ENCODE results near the gene GPR4.

Gene GPR4

GRCh38 chr19:45645631-45646344 is 43.8 kb upstream of the GPR4 start:
- H3K27me3 ChIP-seq (ENCODE audit: insufficient read depth, low read length, poor library complexity, severe bottlenecking), result no peaks in the 10 kb centered on the region
- H3K4me2 ChIP-seq (ENCODE audit: low read depth, low read length, poor library complexity, severe bottlenecking), result peak overlapping the region; percentile 84
- no peaks in the 10 kb centered on the region for H3K79me2 ChIP-seq (ENCODE audit: insufficient read depth, low read length)
- H3K4me1 ChIP-seq (ENCODE audit: insufficient read depth, low read length, poor library complexity, severe bottlenecking), result peaks cover 15% of the 10 kb centered on the region
- H3K9ac ChIP-seq (ENCODE audit: low read depth, low read length, poor library complexity, severe bottlenecking), result peak overlapping the region; percentile 61
- peak overlapping the region; percentile 97 for H2AFZ ChIP-seq (ENCODE audit: low read length)
- TF ChIP-seq EZH2phosphoT487 (IDR thresholded peaks at IDR 0.05; ENCODE audit: borderline replicate concordance), result no peak
- no peak for TF ChIP-seq CTCF (conservative IDR thresholded peaks at IDR 0.05; ENCODE audit: low read length)
- H3F3A ChIP-seq (ENCODE audit: low read depth), result peaks cover 5% of the 10 kb centered on the region; the same call in 1 of the 2 replicates
- no peaks in the 10 kb centered on the region for H3K9me2 ChIP-seq (replicated peaks; ENCODE audit: low read depth, low read length)
- H3K9me3 ChIP-seq (ENCODE audit: insufficient read depth, low read depth, low read length), result no peaks in the 10 kb centered on the region
- peak overlapping the region; percentile 73 for H3K4me3 ChIP-seq (ENCODE audit: low read length, poor library complexity, severe bottlenecking)
- H4K20me1 ChIP-seq (ENCODE audit: insufficient read depth, low read length, poor library complexity, severe bottlenecking), result no peaks in the 10 kb centered on the region
- H3K36me3 ChIP-seq (ENCODE audit: insufficient read depth, low read length), result no peaks in the 10 kb centered on the region

GRCh38 chr19:45645068-45645630 is 43.1 kb upstream of the GPR4 start:
- H2AFZ ChIP-seq (ENCODE audit: low read length), result peak overlapping the region; percentile 97; the same call in 1 of the 2 replicates
- H3K4me1 ChIP-seq (ENCODE audit: insufficient read depth, low read length, poor library complexity, severe bottlenecking), result peaks cover 21% of the 10 kb centered on the region
- peak overlapping the region; percentile 73 for H3K4me3 ChIP-seq (ENCODE audit: low read length, poor library complexity, severe bottlenecking)
- no peaks in the 10 kb centered on the region for H3K79me2 ChIP-seq (ENCODE audit: insufficient read depth, low read length)
- peak overlapping the region; percentile 84 for H3K4me2 ChIP-seq (ENCODE audit: low read depth, low read length, poor library complexity, severe bottlenecking)
- H3K36me3 ChIP-seq (ENCODE audit: insufficient read depth, low read length), result no peaks in the 10 kb centered on the region
- no peaks in the 10 kb centered on the region for H3K27me3 ChIP-seq (ENCODE audit: insufficient read depth, low read length, poor library complexity, severe bottlenecking)
- no peaks in the 10 kb centered on the region for H4K20me1 ChIP-seq (ENCODE audit: insufficient read depth, low read length, poor library complexity, severe bottlenecking)
- H3F3A ChIP-seq (ENCODE audit: low read depth), result peaks cover 5% of the 10 kb centered on the region; the same call in 1 of the 2 replicates
- TF ChIP-seq EZH2phosphoT487 (IDR thresholded peaks at IDR 0.05; ENCODE audit: borderline replicate concordance) (no peak), CTCF (conservative IDR thresholded peaks at IDR 0.05; ENCODE audit: low read length) (no peak)
- no peaks in the 10 kb centered on the region for H3K9me2 ChIP-seq (replicated peaks; ENCODE audit: low read depth, low read length)
- H3K9ac ChIP-seq (ENCODE audit: low read depth, low read length, poor library complexity, severe bottlenecking), result no peak overlapping the region
- H3K9me3 ChIP-seq (ENCODE audit: insufficient read depth, low read depth, low read length), result no peaks in the 10 kb centered on the region

GRCh38 chr19:45643927-45644771 is 42.1 kb upstream of the GPR4 start:
- no peaks in the 10 kb centered on the region for H3K9me2 ChIP-seq (replicated peaks; ENCODE audit: low read depth, low read length)
- H3K9ac ChIP-seq (ENCODE audit: low read depth, low read length, poor library complexity, severe bottlenecking), result no peak overlapping the region
- H4K20me1 ChIP-seq (ENCODE audit: insufficient read depth, low read length, poor library complexity, severe bottlenecking), result no peaks in the 10 kb centered on the region
- H3K4me3 ChIP-seq (ENCODE audit: low read length, poor library complexity, severe bottlenecking), result no peak overlapping the region
- TF ChIP-seq EZH2phosphoT487 (IDR thresholded peaks at IDR 0.05; ENCODE audit: borderline replicate concordance), result no peak
- no peak for TF ChIP-seq CTCF (conservative IDR thresholded peaks at IDR 0.05; ENCODE audit: low read length)
- H3K27me3 ChIP-seq (ENCODE audit: insufficient read depth, low read length, poor library complexity, severe bottlenecking), result no peaks in the 10 kb centered on the region
- no peak overlapping the region for H3K4me2 ChIP-seq (ENCODE audit: low read depth, low read length, poor library complexity, severe bottlenecking)
- peaks cover 5% of the 10 kb centered on the region; the same call in 1 of the 2 replicates for H3F3A ChIP-seq (ENCODE audit: low read depth)
- no peaks in the 10 kb centered on the region for H3K79me2 ChIP-seq (ENCODE audit: insufficient read depth, low read length)
- peaks cover 21% of the 10 kb centered on the region for H3K4me1 ChIP-seq (ENCODE audit: insufficient read depth, low read length, poor library complexity, severe bottlenecking)
- H3K9me3 ChIP-seq (ENCODE audit: insufficient read depth, low read depth, low read length), result no peaks in the 10 kb centered on the region
- no peak overlapping the region for H2AFZ ChIP-seq (ENCODE audit: low read length)
- H3K36me3 ChIP-seq (ENCODE audit: insufficient read depth, low read length), result no peaks in the 10 kb centered on the region

Measured in Loucy (cell line).